IPS DF 6.9 (cell line): ENCODE results near the gene C1orf50.

Experiments used
- DNase-seq: peaks from one replicate; pipeline ENCODE4 v3.0.0-alpha.2; 2013; ENCODE audit warnings: low read depth, low spot score
- H3K27ac ChIP-seq: one replicate; pipeline ENCODE4 v1.5.1; 2013; ENCODE audit warnings: low read length, control low read depth
- H3K27me3 ChIP-seq: 2 replicates; pipeline ENCODE4 v1.6.1; 2013; ENCODE audit warnings: mild to moderate bottlenecking, low read length; ENCODE audit not compliant: control insufficient read depth, insufficient read depth
- H3K36me3 ChIP-seq: 2 replicates; pipeline ENCODE4 v1.6.1; 2013; ENCODE audit warnings: low read length; ENCODE audit not compliant: control insufficient read depth, insufficient read depth
- H3K4me1 ChIP-seq: 2 replicates; pipeline ENCODE4 v1.6.1; 2013; ENCODE audit warnings: low read length; ENCODE audit not compliant: control insufficient read depth, insufficient read depth
- H3K4me3 ChIP-seq: 2 replicates; pipeline ENCODE4 v1.5.1; 2013; ENCODE audit warnings: mild to moderate bottlenecking, low read length
- H3K9me3 ChIP-seq: 2 replicates; pipeline ENCODE4 v1.6.1; 2013; ENCODE audit warnings: low read length, inconsistent platforms; ENCODE audit not compliant: control insufficient read depth, insufficient read depth
- WGBS: extraction: QIAGEN DNeasy Blood & Tissue Kit; methylation state at CpG from one replicate; pipeline ENCODE4 v1.1.7; 2013; ENCODE audit warnings: mixed read lengths, missing lambda C conversion rate; ENCODE audit not compliant: insufficient read length, insufficient coverage; 5-methylcytosine and 5-hydroxymethylcytosine counted together

The C1orf50 gene

DNA sequence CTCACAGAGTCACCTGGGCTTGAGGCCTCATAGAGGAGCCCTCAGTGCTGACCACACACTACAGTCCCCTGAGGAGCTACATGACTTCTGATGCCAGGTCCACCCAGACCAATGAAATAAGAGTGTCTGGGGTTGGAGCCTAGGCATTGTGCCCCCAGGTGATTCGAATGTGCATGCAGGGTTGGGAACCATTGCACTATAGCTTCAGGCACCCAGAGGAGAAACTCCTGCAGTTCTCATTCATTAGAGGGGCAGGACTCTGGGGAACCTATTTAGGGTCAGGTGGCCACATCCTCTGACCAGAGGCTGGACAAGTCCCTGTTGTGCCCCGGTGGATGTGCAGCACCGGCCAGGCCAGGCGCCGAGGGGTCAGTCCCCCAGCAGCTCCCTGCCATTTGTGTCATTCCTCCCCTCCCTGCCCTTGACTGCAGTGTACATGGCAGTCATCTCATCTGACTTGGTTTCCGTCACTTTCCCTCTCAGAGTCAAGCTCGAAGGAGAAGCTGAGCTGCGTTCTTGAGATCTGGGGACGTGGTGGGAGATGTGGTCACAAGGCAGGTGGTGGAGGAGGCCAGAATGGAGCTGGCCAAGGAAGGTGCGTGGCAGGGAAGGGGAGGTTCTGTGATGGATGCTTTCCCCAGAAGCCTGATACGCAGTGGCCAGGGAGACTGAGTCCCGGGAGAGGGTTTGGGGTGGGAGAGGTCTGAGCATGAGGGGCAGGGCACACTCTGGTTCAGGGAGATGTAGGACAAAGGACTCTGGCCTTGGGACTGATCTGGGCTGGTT is 33.4 kb upstream of the C1orf50 start:
- no peak overlapping the region for H3K27ac ChIP-seq
- H3K9me3 ChIP-seq: no peaks in the 10 kb centered on the region
- no peak overlapping the region for H3K4me3 ChIP-seq
- no CpG with 5 or more reads among the region's 12 CpGs for WGBS
- no peak for DNase-seq
- H3K36me3 ChIP-seq: no peaks in the 10 kb centered on the region
- H3K27me3 ChIP-seq: no peaks in the 10 kb centered on the region
- peaks cover 4% of the 10 kb centered on the region; the same call in 1 of the 2 replicates for H3K4me1 ChIP-seq

DNA sequence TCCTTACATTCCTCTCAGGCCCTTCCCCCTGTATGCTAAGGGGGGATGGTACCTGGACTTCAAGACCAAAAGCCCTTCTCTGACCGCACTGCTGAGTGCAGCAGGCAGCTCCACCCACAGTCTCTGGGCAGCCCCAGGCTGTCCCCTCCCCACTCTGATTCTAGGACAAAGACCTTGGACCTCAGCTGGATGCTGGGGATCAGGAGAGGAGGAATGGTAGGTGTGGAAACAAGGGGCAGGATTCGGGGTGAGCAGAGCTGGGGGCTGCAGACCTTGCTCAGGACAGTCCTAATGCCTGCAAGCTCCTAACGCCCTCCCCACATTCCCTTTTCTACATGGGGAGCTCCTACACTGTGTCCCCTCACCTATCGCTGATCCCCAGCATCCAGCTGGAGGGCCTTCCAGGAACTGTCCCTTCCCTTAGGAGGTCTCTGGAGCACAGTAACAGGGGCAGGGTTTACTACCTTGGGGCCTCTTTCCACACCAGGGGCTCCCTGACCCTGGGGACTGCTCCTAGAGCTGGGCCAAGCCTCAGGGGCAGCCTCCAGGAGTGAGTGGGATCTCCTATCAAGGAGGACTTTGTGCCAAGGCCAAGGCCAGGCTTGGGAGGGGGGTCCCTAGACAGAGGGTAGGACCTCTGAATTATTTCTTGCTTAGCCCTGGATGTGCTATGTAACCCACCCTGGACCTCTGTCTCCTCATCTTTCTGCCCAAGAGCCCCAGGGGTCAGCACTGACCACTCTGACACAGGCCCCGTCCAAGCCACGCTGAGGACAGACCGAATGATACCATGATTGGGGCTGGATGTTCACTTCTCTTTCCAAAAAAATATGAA is 32.6 kb upstream of the C1orf50 start:
- Histone ChIP-seq H3K9me3 (no peaks in the 10 kb centered on the region), H3K27me3 (no peaks in the 10 kb centered on the region), H3K4me1 (peaks cover 6% of the 10 kb centered on the region), H3K27ac (no peak overlapping the region), H3K4me3 (no peak overlapping the region), H3K36me3 (no peaks in the 10 kb centered on the region)
- WGBS: no CpG with 5 or more reads among the region's 7 CpGs
- no peak for DNase-seq

DNA sequence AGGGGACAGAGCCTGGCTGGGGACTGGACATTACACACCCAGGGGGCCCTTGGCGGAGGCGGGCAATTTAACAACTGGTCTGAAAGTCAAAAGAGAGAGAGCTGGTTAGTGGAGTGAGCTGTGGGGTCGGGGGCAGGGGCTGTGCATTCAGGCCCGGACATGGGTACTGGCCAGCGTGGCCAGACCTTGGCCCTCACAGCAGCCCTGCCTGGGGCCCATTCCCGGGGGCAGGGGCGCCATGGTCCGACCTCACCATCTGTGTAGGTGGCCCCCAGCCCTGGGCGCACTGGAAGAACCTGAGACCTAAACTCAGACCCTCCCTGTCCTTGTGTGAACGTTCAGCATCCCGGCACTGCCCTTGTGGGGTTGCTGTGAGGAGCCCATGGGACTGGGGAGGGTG is 32.0 kb upstream of the C1orf50 start:
- Histone ChIP-seq H3K27ac (no peak overlapping the region), H3K4me3 (no peak overlapping the region), H3K9me3 (no peaks in the 10 kb centered on the region), H3K36me3 (no peaks in the 10 kb centered on the region), H3K27me3 (no peaks in the 10 kb centered on the region), H3K4me1 (peaks cover 8% of the 10 kb centered on the region)
- no peak for DNase-seq
- no CpG with 5 or more reads among the region's 11 CpGs for WGBS

DNA sequence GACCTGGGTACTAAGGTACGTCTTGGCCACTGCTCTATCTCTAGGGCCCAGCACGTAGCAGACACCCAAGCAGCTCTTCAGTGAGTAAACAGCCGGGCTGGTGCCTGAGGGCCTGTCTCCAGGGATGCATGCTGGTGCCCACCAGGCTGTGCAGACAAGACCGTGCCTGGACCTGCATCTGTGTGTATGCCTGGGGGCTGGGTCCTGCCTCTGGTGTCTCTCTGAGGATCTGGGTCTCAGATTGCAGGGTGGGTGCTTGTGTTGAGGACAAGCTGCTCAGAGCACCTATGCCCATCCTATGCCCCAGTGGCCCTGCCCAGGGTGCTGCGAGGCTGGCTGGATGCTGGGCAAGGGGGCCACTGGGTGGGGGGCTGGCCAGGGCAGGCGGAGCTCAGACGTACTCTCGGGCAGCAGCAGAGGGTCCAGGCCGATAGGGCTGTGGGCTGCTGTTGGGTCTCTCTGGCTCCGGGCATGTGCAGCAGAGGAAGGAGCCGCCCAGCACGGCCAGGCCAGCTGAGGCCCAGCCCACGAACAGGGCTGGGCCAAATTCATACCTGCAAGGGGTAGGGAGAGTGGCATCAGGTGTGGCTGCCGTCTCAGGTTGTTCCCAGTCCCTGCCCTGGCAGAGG is 31.5 kb upstream of the C1orf50 start:
- Histone ChIP-seq H3K36me3 (no peaks in the 10 kb centered on the region), H3K27ac (no peak overlapping the region), H3K4me3 (no peak overlapping the region), H3K4me1 (peaks cover 10% of the 10 kb centered on the region), H3K9me3 (no peaks in the 10 kb centered on the region), H3K27me3 (no peaks in the 10 kb centered on the region)
- WGBS: no CpG with 5 or more reads among the region's 14 CpGs
- DNase-seq: no peak

DNA sequence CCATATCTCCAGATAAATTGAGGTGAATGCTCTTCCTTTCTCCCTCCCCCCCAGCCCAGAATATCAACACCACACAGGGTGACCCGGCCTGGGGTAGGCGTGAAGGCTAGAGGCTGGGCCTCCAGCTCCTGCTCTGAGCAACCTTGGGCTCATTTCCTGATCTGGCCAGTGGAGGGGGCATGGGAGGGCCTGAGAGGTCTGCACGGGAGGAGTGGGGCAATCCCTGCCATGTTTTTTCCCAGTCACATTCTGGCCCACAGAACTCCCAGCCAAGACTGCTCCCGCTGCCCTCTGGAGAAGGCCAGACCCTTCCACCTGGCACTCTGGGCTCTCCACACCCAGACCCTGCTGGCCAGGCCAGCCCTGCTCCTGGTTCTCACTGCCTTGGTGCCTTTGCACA is 30.9 kb upstream of the C1orf50 start:
- H3K27ac ChIP-seq: no peak overlapping the region
- no peaks in the 10 kb centered on the region for H3K36me3 ChIP-seq
- no peaks in the 10 kb centered on the region for H3K27me3 ChIP-seq
- no peaks in the 10 kb centered on the region for H3K9me3 ChIP-seq
- no peak for DNase-seq
- WGBS: no CpG with 5 or more reads among the region's 4 CpGs
- H3K4me1 ChIP-seq: peaks cover 15% of the 10 kb centered on the region
- no peak overlapping the region for H3K4me3 ChIP-seq

DNA sequence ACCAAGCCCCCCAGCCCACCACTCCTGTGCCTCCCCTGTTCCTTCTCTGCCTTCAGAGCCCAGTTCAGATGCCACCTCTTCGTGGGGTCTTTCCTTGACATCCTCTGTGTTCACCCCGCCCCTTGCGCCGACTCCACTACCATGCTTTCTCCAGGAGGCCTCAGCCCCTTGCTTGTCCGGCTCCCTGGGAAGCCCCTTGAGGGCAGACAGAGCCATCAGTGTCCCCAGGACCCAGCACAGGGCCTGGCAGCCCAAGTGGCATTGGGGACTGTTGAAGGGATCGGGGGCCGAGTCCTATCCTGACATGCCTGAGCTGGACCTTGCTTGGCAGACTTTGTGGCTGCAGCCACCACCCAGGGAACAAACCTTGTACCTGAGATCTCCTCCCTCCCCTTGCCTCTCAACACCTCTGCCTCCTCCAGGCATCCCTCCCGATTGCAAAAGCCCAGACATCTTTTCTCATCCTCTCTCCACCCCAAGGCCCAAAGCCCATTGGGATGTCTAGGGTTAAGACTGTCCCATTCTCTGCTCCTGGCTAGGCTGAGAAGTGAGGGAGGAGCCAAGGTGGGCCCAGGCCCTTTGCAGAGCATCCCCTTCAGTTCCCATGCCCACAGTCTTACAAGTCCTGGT is 30.4 kb upstream of the C1orf50 start:
- WGBS: no CpG with 5 or more reads among the region's 8 CpGs

DNA sequence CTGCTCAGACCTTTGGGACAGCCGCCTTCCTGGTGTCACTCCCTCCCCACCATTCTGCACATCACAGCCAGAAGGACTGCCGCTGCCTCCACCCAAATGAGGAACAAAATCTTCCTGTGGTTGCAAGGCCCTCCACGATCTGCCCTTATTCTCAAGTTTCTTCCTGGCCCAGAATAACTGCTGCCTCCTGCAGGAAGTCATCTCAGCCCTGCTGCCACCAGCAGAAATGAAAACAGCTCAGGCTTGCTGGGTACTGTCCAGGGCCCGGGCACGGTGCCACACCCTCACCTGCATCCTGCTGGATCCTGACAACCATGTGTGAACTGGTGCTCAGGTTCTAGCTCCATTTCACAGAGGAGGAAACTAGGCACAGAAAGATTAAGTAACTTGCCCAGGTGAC is 29.8 kb upstream of the C1orf50 start:
- DNase-seq: no peak
- no peaks in the 10 kb centered on the region for H3K27me3 ChIP-seq
- peaks cover 22% of the 10 kb centered on the region for H3K4me1 ChIP-seq
- H3K4me3 ChIP-seq: no peak overlapping the region
- H3K9me3 ChIP-seq: no peaks in the 10 kb centered on the region
- no peaks in the 10 kb centered on the region for H3K36me3 ChIP-seq
- WGBS: no CpG with 5 or more reads among the region's 5 CpGs
- no peak overlapping the region for H3K27ac ChIP-seq

More for the DNA sequence above, 30.4 kb upstream of the C1orf50 start:
- Histone ChIP-seq H3K9me3 (no peaks in the 10 kb centered on the region), H3K27ac (no peak overlapping the region), H3K36me3 (no peaks in the 10 kb centered on the region), H3K4me3 (no peak overlapping the region), H3K27me3 (no peaks in the 10 kb centered on the region), H3K4me1 (peaks cover 19% of the 10 kb centered on the region)
- no peak for DNase-seq

DNA sequence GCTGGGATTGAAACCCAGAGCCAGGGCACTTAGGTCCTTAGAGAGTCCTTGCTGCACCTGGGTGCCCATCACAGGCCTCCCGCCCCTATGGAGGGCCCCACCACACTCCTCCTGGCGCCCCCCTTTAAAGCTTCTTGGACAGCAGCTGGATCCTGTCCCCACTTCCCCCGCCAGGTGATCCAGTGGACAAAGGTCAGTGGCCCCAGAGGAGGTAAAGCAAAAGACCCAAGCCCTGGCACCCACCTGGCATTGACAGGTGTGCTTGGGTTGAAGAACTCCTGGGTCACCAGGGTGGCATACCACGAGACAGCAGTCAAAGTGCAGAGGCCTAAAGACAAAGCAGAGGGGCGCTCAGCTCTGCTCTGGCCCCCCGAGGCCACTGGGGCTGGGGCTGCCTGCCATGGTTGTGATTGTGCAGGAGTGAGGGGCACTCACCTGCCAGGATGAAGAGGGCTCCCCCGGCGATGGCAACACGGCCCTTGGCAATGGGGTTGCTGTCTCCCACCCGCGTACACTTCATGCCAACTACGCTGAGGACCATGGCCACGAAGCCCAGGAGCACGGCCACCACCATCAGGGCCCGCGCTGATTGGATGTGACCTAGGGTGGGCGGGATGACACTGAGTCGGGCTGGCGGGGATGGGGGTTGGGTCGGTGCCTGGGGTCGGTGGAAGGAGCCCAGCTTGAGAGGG is 28.9 kb upstream of the C1orf50 start:
- Histone ChIP-seq H3K9me3 (no peaks in the 10 kb centered on the region), H3K36me3 (no peaks in the 10 kb centered on the region), H3K4me1 (peaks cover 22% of the 10 kb centered on the region), H3K4me3 (no peak overlapping the region), H3K27me3 (no peaks in the 10 kb centered on the region), H3K27ac (no peak overlapping the region)
- no CpG with 5 or more reads among the region's 21 CpGs for whole genome bisulfite sequencing
- no peak for DNase-seq

DNA sequence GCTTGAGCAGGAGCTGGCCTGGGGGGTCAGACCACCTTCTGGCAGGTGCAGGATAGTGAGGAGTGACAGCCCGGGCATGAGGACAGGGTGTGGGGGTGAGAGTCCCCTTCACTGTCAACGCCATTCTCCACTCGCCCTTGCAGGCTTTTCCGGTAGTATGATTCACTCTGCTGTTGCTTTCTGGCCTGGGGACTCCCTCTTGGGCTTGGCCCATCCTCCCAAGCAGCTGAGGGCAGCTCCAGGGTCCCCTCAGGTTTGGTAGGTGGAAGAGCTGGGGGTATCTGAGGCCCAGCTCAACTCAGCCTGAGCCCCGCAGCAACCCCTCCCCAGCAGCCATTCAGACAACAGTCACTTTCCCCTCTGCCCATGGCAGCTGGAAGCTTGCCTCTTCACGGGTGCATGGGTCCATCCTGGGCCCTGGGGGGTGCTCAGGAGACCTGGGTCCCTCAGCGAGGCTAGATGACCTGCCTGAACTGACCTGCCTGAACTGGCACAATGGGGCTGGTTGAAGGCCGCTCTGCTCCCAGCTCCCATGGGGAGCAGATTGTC is 28.3 kb upstream of the C1orf50 start:
- Histone ChIP-seq H3K4me1 (peaks cover 22% of the 10 kb centered on the region), H3K36me3 (no peaks in the 10 kb centered on the region), H3K4me3 (no peak overlapping the region), H3K27me3 (no peaks in the 10 kb centered on the region), H3K9me3 (no peaks in the 10 kb centered on the region), H3K27ac (no peak overlapping the region)
- no peak for DNase-seq
- no CpG with 5 or more reads among the region's 8 CpGs for WGBS
